Measurements from ENCODE around the gene PEX11G. TPM values are rescaled to one million over a fixed set of nuclear protein-coding genes. Genes with fewer than 3 reads are reported as not detected.

Gene PEX11G
- total and polyA plus RNA-seq, 2 donors (not counting 3 experiments of a cell fraction or from before 2014, with no cell fraction given): 1.3 to 1.9 TPM

- Histone ChIP-seq H3K9me1 (replicated peaks; ENCODE audit: control insufficient read depth, extremely low read depth, insufficient read depth, low read length) (no peaks in the 10 kb centered on the region), H3K27ac (ENCODE audit: insufficient read depth, low read depth, low read length) (no peak overlapping the region)
- CTCF ChIA-PET: interaction anchor here (0.6 to 1.6 kb wide), 4 partner anchors 9 to 164 kb away, joined by 3 read pairs; partner anchors contain the start of gene TRAPPC5
These were observed 28.0 kb upstream of the PEX11G start for GRCh38 chr19:7516878-7517277.

More at GRCh38 chr19:7516878-7517277, 28.0 kb upstream of the PEX11G start:
- TSS peak; percentile 30 for BruUV-seq (replicated peaks)
- no peaks in the 10 kb centered on the region for H3K9me3 ChIP-seq (replicated peaks; ENCODE audit: control insufficient read depth, insufficient read depth, low read length)
- TF ChIP-seq POLR2A (IDR thresholded peaks at IDR 0.05; ENCODE audit: low read depth, low read length) (no peak), JUN (IDR thresholded peaks at IDR 0.05; ENCODE audit: borderline replicate concordance, insufficient read depth, insufficient read length, low read depth) (no peak), POLR2AphosphoS5 (IDR thresholded peaks at IDR 0.05; ENCODE audit: insufficient read depth, low read depth, low read length) (no peak), CTCF (IDR thresholded peaks at IDR 0.05; ENCODE audit: extremely low read depth in 1 of 2, insufficient read depth in 1 of 2, low read depth in 1 of 2, low read length in 2 of 2) (no peak), GATA2 (IDR thresholded peaks at IDR 0.05; ENCODE audit: insufficient read depth, insufficient read length, low read depth, low read length) (no peak), FOS (IDR thresholded peaks at IDR 0.05; ENCODE audit: borderline replicate concordance, insufficient read depth, low read length) (no peak), MYC (IDR thresholded peaks at IDR 0.05; ENCODE audit: low read depth, low read length) (no peak), EZH2 (IDR thresholded peaks at IDR 0.05; ENCODE audit: borderline replicate concordance, low read depth, low read length, severe bottlenecking) (no peak)
- TF ChIP-seq, protein P1, sequence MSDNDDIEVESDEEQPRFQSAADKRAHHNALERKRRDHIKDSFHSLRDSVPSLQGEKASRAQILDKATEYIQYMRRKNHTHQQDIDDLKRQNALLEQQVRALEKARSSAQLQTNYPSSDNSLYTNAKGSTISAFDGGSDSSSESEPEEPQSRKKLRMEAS (IDR thresholded peaks at IDR 0.05; ENCODE audit: insufficient read depth, insufficient read length): no peak
- H3K79me2 ChIP-seq (ENCODE audit: control insufficient read depth, insufficient read depth, low read length): peaks cover 4% of the 10 kb centered on the region
- DNase-seq (ENCODE audit: low read depth, low spot score) (no peak), FAIRE-seq (no peak)
- H2AFZ ChIP-seq (ENCODE audit: low read depth, low read length): no peak overlapping the region
- peaks cover 0 to 2% of the 10 kb centered on the region in 2 experiments for H3K27me3 ChIP-seq (ENCODE audit: control insufficient read depth in 2 of 2, insufficient read depth in 2 of 2, low read length in 2 of 2)
- H3K4me2 ChIP-seq (ENCODE audit: insufficient read depth, low read length): peak overlapping the region; percentile 96
- peaks cover 0 to 11% of the 10 kb centered on the region in 2 experiments for H3K36me3 ChIP-seq (ENCODE audit: control insufficient read depth in 2 of 2, extremely low read depth in 1 of 2, insufficient read depth in 2 of 2, low read length in 2 of 2)
- dilution Hi-C loops (cut with MboI; ENCODE audit: extremely low pct_ligation_motif_present, low sequenced_read_pairs) (no loop called here), intact Hi-C loops (cut with micrococcal nuclease) (no loop called here)
- POLR2A ChIA-PET: no interaction called here
- no peaks in the 10 kb centered on the region for H4K20me1 ChIP-seq (replicated peaks; ENCODE audit: control insufficient read depth, extremely low read depth, insufficient read depth, low read length)
- peaks cover 13% of the 10 kb centered on the region for H3K4me1 ChIP-seq (ENCODE audit: control insufficient read depth, extremely low read depth, insufficient read depth, low read length)
- H3K9ac ChIP-seq (replicated peaks; ENCODE audit: extremely low read depth, insufficient read depth, low read length): peak overlapping the region; percentile 82
- peak overlapping the region in 2 of 3 experiments; percentile 65 to 77 for H3K4me3 ChIP-seq (replicated peaks in 1 of 3; ENCODE audit: insufficient read depth in 1 of 3, low read depth in 1 of 3, low read length in 3 of 3)
